Astrocyte of the spinal cord (primary cell): ENCODE data around the gene KRTAP5-1.

Source experiments
- DNase-seq: peaks from one replicate; pipeline ENCODE4 v3.0.0; 2011; ENCODE audit warnings: low read depth, low spot score
- H3K4me3 ChIP-seq: 2 replicates; pipeline ENCODE4 v1.5.1; 2011; ENCODE audit warnings: low read depth, mild to moderate bottlenecking, low read length, moderate library complexity
- in situ Hi-C: cut with HindIII; loops from 2 replicates; pipeline ENCODE4 v1.10.0; 2017; ENCODE audit warnings: low sequenced_read_pairs
- TF ChIP-seq, protein P1 (sequence below): IDR thresholded peaks from 2 replicates; pipeline ENCODE4 v1.5.1; 2012; ENCODE audit warnings: low read depth, mild to moderate bottlenecking, low read length, inconsistent platforms

The KRTAP5-1 gene

DNA sequence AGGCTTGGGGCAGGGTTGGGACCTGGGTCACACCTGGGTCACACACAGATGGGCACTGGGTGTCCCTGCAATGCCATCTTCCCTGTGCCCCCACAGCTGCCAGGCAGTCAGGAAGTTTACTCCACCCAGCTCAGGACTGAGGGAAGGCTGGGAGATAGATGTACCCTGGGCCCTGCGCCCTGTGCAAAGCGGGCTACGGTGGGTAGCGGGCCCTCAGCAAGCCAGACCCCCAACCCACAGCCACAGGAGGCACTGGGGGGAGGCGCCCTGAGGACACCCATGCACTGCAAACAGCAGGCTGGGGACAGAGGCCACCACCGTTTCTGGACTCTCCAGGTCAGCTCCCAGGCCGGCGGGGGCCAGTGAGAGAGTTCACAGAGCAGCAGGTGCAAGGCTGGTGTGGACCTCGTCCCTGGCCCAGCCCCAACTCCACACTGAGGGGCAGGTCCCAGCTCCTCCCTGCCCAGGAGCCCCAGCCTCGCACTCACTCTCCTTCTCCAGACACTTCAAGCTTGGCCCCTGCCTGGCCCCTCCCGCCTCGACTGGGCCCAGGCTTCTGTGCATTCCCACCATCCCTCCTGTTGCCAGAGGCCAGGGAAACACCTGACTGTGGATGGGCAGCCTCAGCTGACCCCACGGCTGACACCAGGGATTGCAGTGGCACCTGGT is 17.9 kb downstream of the KRTAP5-1 start:
- in situ Hi-C loops: no loop called here
- TF ChIP-seq, protein P1, sequence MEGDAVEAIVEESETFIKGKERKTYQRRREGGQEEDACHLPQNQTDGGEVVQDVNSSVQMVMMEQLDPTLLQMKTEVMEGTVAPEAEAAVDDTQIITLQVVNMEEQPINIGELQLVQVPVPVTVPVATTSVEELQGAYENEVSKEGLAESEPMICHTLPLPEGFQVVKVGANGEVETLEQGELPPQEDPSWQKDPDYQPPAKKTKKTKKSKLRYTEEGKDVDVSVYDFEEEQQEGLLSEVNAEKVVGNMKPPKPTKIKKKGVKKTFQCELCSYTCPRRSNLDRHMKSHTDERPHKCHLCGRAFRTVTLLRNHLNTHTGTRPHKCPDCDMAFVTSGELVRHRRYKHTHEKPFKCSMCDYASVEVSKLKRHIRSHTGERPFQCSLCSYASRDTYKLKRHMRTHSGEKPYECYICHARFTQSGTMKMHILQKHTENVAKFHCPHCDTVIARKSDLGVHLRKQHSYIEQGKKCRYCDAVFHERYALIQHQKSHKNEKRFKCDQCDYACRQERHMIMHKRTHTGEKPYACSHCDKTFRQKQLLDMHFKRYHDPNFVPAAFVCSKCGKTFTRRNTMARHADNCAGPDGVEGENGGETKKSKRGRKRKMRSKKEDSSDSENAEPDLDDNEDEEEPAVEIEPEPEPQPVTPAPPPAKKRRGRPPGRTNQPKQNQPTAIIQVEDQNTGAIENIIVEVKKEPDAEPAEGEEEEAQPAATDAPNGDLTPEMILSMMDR: no peak

GRCh38 chr11:1566381-1567051 is 18.6 kb downstream of the KRTAP5-1 start:
- TF ChIP-seq, protein P1: peak; percentile 23
- no peak overlapping the region for H3K4me3 ChIP-seq
- no peak for DNase-seq
- in situ Hi-C loops: no loop called here

More for the DNA sequence above, 17.9 kb downstream of the KRTAP5-1 start:
- H3K4me3 ChIP-seq: no peak overlapping the region
- DNase-seq: no peak

- DNase-seq: no peak
- in situ Hi-C loops: no loop called here
- TF ChIP-seq, protein P1: no peak
- H3K4me3 ChIP-seq: no peak overlapping the region
These were observed 19.2 kb downstream of the KRTAP5-1 start for GRCh38 chr11:1565904-1566247.

DNA sequence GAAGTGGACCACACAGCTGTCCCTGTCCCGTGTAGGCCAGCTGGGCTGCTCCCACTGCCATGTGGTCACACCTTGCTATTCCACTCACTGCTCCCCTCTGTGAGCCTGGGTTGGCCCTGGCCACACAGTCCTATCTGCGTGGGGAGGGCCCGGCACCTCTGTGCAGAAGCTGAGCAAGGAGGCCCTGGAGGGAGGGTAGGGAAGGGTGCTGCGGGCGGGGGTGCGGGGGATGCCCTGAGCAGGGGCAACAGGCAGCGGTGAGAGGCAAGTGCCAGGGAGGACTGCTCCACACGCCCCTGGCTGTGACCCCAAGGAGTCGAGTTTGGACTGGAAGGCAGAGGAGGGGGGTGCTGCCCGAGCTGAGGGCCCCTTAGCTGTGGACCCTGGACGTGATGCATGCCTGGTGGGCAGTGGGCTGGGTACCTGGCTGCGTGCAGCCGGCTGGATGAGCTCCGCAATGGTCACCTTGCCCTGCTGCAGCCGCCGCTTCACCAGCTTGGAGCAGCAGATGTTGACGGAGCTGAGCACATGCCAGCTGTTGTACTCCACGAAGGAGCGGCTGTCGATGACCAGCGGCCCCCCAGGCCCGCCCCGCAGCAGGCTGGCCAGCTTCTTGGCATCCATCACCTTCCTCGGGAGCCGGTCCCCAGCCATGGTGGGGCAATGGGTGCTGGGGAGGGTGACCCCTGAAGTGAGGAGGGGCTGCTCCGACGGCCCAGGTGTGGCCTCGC is 19.7 kb downstream of the KRTAP5-1 start:
- no peak overlapping the region for H3K4me3 ChIP-seq
- in situ Hi-C loops: no loop called here
- DNase-seq: no peak
- TF ChIP-seq, protein P1: no peak

- DNase-seq: peak; percentile 89
- TF ChIP-seq, protein P1: no peak
- in situ Hi-C loops: no loop called here
- H3K4me3 ChIP-seq: no peak overlapping the region
These were observed 20.4 kb downstream of the KRTAP5-1 start for GRCh38 chr11:1564535-1565172.
